GM21723 (cell line): ENCODE measurements around the gene PTCD1.
A peak's percentile ranks its signal among the peaks of the same experiment; 100 is the strongest.

Experiments used
- ATAC-seq: cut with Tn5 transposase; IDR thresholded peaks from one replicate; pipeline ENCODE4 v1.9.1; 2021; ENCODE audit warnings: mild to moderate bottlenecking, moderate library complexity; ENCODE audit not compliant: unreplicated experiment

The PTCD1 gene

GRCh38 chr7:99409192-99409572, 29.4 kb downstream of the PTCD1 start:
- ATAC-seq = peak; percentile 17

GRCh38 chr7:99408379-99409191, 30.0 kb downstream of the PTCD1 start, which contains the start of the genes BUD31 and PDAP1:
TSS of gene BUD31 (plus strand) at chr7:99408969. CDS start at chr7:99411093, 2,124 bp downstream.
TSS of gene PDAP1 (minus strand) at chr7:99408597. CDS start at chr7:99408548, 49 bp downstream.
- peak; percentile 76 for ATAC-seq

- ATAC-seq = peak; percentile 8
Observed at GRCh38 chr7:99407872-99408378, 30.7 kb downstream of the PTCD1 start.

- no peak for ATAC-seq
Observed at GRCh38 chr7:99406557-99406956, 32.0 kb downstream of the PTCD1 start.

- no peak for ATAC-seq
Observed at GRCh38 chr7:99404977-99405320, 33.6 kb downstream of the PTCD1 start.

- no peak for ATAC-seq
Observed at GRCh38 chr7:99404235-99404976, 34.2 kb downstream of the PTCD1 start.

- no peak for ATAC-seq
Observed at GRCh38 chr7:99403764-99404163, 34.8 kb downstream of the PTCD1 start.

GRCh38 chr7:99402854-99403253, 35.7 kb downstream of the PTCD1 start:
- no peak for ATAC-seq

GRCh38 chr7:99399597-99399996, 39.0 kb downstream of the PTCD1 start:
- ATAC-seq = no peak

- ATAC-seq = no peak
Observed at GRCh38 chr7:99398891-99399445, 39.6 kb downstream of the PTCD1 start.

- ATAC-seq = no peak
Observed at GRCh38 chr7:99397297-99397983, 41.2 kb downstream of the PTCD1 start.

GRCh38 chr7:99396418-99397296, 41.9 kb downstream of the PTCD1 start:
- no peak for ATAC-seq

- ATAC-seq = no peak
Observed at GRCh38 chr7:99395616-99396327, 42.8 kb downstream of the PTCD1 start.

GRCh38 chr7:99394188-99394502, 44.5 kb downstream of the PTCD1 start:
- ATAC-seq = no peak

- ATAC-seq = no peak
Observed at GRCh38 chr7:99393355-99394187, 45.0 kb downstream of the PTCD1 start.

- peak; percentile 52 for ATAC-seq
Observed at GRCh38 chr7:99392659-99393354, 45.8 kb downstream of the PTCD1 start.

- no peak for ATAC-seq
Observed at GRCh38 chr7:99392046-99392445, 46.6 kb downstream of the PTCD1 start.

- ATAC-seq = no peak
Observed at GRCh38 chr7:99390941-99391602, 47.5 kb downstream of the PTCD1 start.
